Thyroid gland (tissue), 4 donors: Measurements from ENCODE around the gene LYRM4.

Experiments
- POLR2A ChIP-seq, 2 donors: fragments of 450-650 bp; IDR thresholded peaks; one replicate each; pipeline ENCODE4 v1.6.1; 2017; ENCODE audit warnings: antibody characterized with exemption in 2 of 2, mild to moderate bottlenecking in 2 of 2, moderate library complexity in 1 of 2
- TF ChIP-seq, protein P1 (sequence below), 6 experiments: fragments of 200-600 bp in 3 of 6; fragments of 450-650 bp in 3 of 6; sonication (generic) in 3 of 6; IDR thresholded peaks; one replicate each; pipeline ENCODE4 v1.5.1; 2016 to 2019; ENCODE audit warnings: antibody characterized with exemption in 6 of 6, mild to moderate bottlenecking in 2 of 6, inconsistent platforms in 1 of 6, moderate library complexity in 1 of 6

DNA sequence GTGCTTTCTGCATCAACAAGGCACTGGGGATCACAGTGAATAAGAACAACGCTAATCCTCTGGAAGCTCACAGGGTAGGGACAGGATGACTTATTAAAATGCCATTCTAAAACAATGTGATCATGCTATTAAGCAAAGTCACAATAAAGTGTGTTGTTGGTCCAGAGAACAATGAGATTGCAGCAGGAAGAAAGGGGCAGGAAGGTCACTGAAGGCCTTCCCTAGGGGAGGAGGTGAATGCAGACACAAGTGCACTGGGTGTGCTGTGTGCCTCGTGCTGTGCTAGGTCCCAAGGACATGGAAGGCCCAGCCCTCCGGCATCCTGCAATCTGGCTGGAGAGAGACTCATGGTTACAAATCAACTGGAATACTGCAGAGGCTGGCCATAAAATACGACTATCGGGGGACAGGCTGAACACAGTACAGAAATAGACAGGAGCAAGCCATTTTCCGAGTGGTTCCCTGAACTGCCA is 55.7 kb downstream of the LYRM4 start:
- no peak for TF ChIP-seq POLR2A (IDR thresholded peaks at IDR 0.05)
- TF ChIP-seq, protein P1, sequence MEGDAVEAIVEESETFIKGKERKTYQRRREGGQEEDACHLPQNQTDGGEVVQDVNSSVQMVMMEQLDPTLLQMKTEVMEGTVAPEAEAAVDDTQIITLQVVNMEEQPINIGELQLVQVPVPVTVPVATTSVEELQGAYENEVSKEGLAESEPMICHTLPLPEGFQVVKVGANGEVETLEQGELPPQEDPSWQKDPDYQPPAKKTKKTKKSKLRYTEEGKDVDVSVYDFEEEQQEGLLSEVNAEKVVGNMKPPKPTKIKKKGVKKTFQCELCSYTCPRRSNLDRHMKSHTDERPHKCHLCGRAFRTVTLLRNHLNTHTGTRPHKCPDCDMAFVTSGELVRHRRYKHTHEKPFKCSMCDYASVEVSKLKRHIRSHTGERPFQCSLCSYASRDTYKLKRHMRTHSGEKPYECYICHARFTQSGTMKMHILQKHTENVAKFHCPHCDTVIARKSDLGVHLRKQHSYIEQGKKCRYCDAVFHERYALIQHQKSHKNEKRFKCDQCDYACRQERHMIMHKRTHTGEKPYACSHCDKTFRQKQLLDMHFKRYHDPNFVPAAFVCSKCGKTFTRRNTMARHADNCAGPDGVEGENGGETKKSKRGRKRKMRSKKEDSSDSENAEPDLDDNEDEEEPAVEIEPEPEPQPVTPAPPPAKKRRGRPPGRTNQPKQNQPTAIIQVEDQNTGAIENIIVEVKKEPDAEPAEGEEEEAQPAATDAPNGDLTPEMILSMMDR (IDR thresholded peaks at IDR 0.05) = no peak
